OCI-LY1 (cell line): ENCODE measurements around the gene B3GLCT.

Experiments
- H2AFZ ChIP-seq: fragments of 200-600 bp; sonication (generic), shearing (Covaris generic); 2 replicates; pipeline ENCODE4 v1.6.0; 2014; ENCODE audit warnings: antibody characterized with exemption, mild to moderate bottlenecking, low read length
- H3F3A ChIP-seq: fragments of 200-600 bp; sonication (generic), shearing (Covaris generic); 2 replicates; pipeline ENCODE4 v1.6.0; 2014; ENCODE audit warnings: mild to moderate bottlenecking, antibody characterized with exemption, low read length, moderate library complexity; ENCODE audit not compliant: insufficient read depth
- H3K27ac ChIP-seq: fragments of 200-600 bp; sonication (generic); 2 replicates; pipeline ENCODE4 v1.5.1; 2014; ENCODE audit warnings: low read length, mixed run types, mild to moderate bottlenecking, low read depth; ENCODE audit not compliant: poor library complexity, severe bottlenecking
- H3K27me3 ChIP-seq: fragments of 200-600 bp; sonication (generic); 2 replicates; pipeline ENCODE4 v1.6.0; 2014; ENCODE audit warnings: antibody characterized with exemption, mild to moderate bottlenecking, low read length, moderate library complexity; ENCODE audit not compliant: insufficient read depth
- H3K36me3 ChIP-seq: fragments of 200-600 bp; sonication (generic); 2 replicates; pipeline ENCODE4 v1.6.1; 2014; ENCODE audit warnings: mild to moderate bottlenecking, antibody characterized with exemption, low read length, moderate library complexity, mixed read lengths; ENCODE audit not compliant: insufficient read depth
- H3K4me1 ChIP-seq: fragments of 200-600 bp; sonication (generic); 2 replicates; pipeline ENCODE4 v1.5.1; 2014; ENCODE audit warnings: mild to moderate bottlenecking, low read length, moderate library complexity; ENCODE audit not compliant: insufficient read depth, severe bottlenecking
- H3K4me2 ChIP-seq: fragments of 200-600 bp; sonication (generic), shearing (Covaris generic); 2 replicates; pipeline ENCODE4 v1.6.1; 2014; ENCODE audit warnings: low read length
- H3K4me3 ChIP-seq: fragments of 200-600 bp; sonication (generic); 2 replicates; pipeline ENCODE4 v1.5.1; 2014; ENCODE audit warnings: low read length, low read depth, mild to moderate bottlenecking, mixed read lengths; ENCODE audit not compliant: poor library complexity, severe bottlenecking
- H3K79me2 ChIP-seq: fragments of 200-600 bp; shearing (Covaris generic); 2 replicates; pipeline ENCODE4 v1.6.1; 2016; ENCODE audit warnings: mixed run types, low read length, mixed read lengths; ENCODE audit not compliant: insufficient read depth
- H3K9ac ChIP-seq: fragments of 200-600 bp; sonication (generic), shearing (Covaris generic); 2 replicates; pipeline ENCODE4 v1.6.1; 2014; ENCODE audit warnings: mild to moderate bottlenecking, low read length, mixed read lengths
- H3K9me2 ChIP-seq: fragments of 200-600 bp; sonication (generic), shearing (Covaris generic); 2 replicates; pipeline ENCODE4 v1.6.1; 2014; ENCODE audit warnings: low read depth, mild to moderate bottlenecking, low read length, mixed read lengths
- H3K9me3 ChIP-seq: fragments of 200-600 bp; shearing (Covaris generic); 2 replicates; pipeline ENCODE4 v1.6.1; 2014; ENCODE audit warnings: low read length, mixed read lengths
- H4K20me1 ChIP-seq: fragments of 200-600 bp; sonication (generic), shearing (Covaris generic); 2 replicates; pipeline ENCODE4 v1.6.0; 2016; ENCODE audit warnings: mild to moderate bottlenecking, low read length; ENCODE audit not compliant: insufficient read depth
- CTCF ChIP-seq: fragments of 200-600 bp; sonication (generic), shearing (Covaris generic); IDR thresholded peaks from 2 replicates; pipeline ENCODE4 v1.5.1; 2017; ENCODE audit warnings: mild to moderate bottlenecking, antibody characterized with exemption, low read length, moderate library complexity, mixed read lengths
- EZH2 ChIP-seq: fragments of 200-600 bp; sonication (generic), shearing (Covaris generic); IDR thresholded peaks from 2 replicates; pipeline ENCODE4 v1.8.0; 2017; ENCODE audit warnings: borderline replicate concordance, mixed run types, mild to moderate bottlenecking, antibody characterized with exemption, low read length, moderate library complexity, mixed read lengths

The B3GLCT gene

GRCh38 chr13:31199849-31200636, at the start of gene B3GLCT:
TSS of gene B3GLCT (plus strand) at chr13:31199975. CDS start at chr13:31200085, 110 bp downstream.
- Histone ChIP-seq H3K9me3 (no peaks in the 10 kb centered on the region), H3K79me2 (no peaks in the 10 kb centered on the region), H3K36me3 (no peaks in the 10 kb centered on the region), H3K9me2 (no peaks in the 10 kb centered on the region), H3K4me1 (peaks cover 11% of the 10 kb centered on the region), H3K27me3 (no peaks in the 10 kb centered on the region), H3K4me3 (peak within 1 kb of the TSS; percentile 76), H4K20me1 (no peaks in the 10 kb centered on the region), H3F3A (no peaks in the 10 kb centered on the region), H3K4me2 (peak within 1 kb of the TSS; percentile 91), H3K9ac (peak within 1 kb of the TSS; percentile 78), H3K27ac (no peak within 1 kb of the TSS), H2AFZ (peak within 1 kb of the TSS; percentile 89; the same call in 1 of the 2 replicates)
- TF ChIP-seq EZH2 (no peak), CTCF (peak; percentile 71)

GRCh38 chr13:31150315-31150985, 49.3 kb upstream of the B3GLCT start:
- H3K27ac ChIP-seq, result no peak overlapping the region
- no peaks in the 10 kb centered on the region for H3F3A ChIP-seq
- no peak overlapping the region for H3K9ac ChIP-seq
- H3K4me1 ChIP-seq, result no peaks in the 10 kb centered on the region
- H3K36me3 ChIP-seq, result peaks cover 100% of the 10 kb centered on the region
- H3K27me3 ChIP-seq, result no peaks in the 10 kb centered on the region
- no peaks in the 10 kb centered on the region for H3K9me2 ChIP-seq
- H3K4me2 ChIP-seq, result no peak overlapping the region
- no peaks in the 10 kb centered on the region for H4K20me1 ChIP-seq
- no peak overlapping the region for H2AFZ ChIP-seq
- TF ChIP-seq CTCF, result no peak
- TF ChIP-seq EZH2, result no peak
- no peaks in the 10 kb centered on the region for H3K79me2 ChIP-seq
- H3K9me3 ChIP-seq, result no peaks in the 10 kb centered on the region
- H3K4me3 ChIP-seq, result no peak overlapping the region

GRCh38 chr13:31151837-31152236, 47.9 kb upstream of the B3GLCT start:
- no peaks in the 10 kb centered on the region for H3F3A ChIP-seq
- no peak overlapping the region for H2AFZ ChIP-seq
- no peak overlapping the region for H3K27ac ChIP-seq
- H3K4me1 ChIP-seq, result no peaks in the 10 kb centered on the region
- no peaks in the 10 kb centered on the region for H4K20me1 ChIP-seq
- no peaks in the 10 kb centered on the region for H3K9me3 ChIP-seq
- H3K9me2 ChIP-seq, result no peaks in the 10 kb centered on the region
- H3K36me3 ChIP-seq, result peaks cover 95% of the 10 kb centered on the region
- peaks cover 3% of the 10 kb centered on the region for H3K79me2 ChIP-seq
- TF ChIP-seq CTCF (no peak), EZH2 (no peak)
- H3K9ac ChIP-seq, result no peak overlapping the region
- no peak overlapping the region for H3K4me3 ChIP-seq
- no peaks in the 10 kb centered on the region for H3K27me3 ChIP-seq
- H3K4me2 ChIP-seq, result no peak overlapping the region
